Fibroblast of mammary gland (primary cell): ENCODE data around the gene EXOC1.
A peak's percentile ranks its signal among the peaks of the same experiment; 100 is the strongest.
"Not testable (repeated sequence)": the region's sequence is repeated elsewhere in the genome, so short reads cannot be mapped to it uniquely, and the experiment has no call there.

Experiments
- DNase-seq: peaks from one replicate; pipeline ENCODE4 v3.0.0-alpha.2; 2010; ENCODE audit warnings: low read depth
- H3K4me3 ChIP-seq: 2 replicates; pipeline ENCODE4 v1.5.1; 2011; ENCODE audit warnings: low read depth, mild to moderate bottlenecking, low read length, moderate library complexity; ENCODE audit not compliant: control insufficient read depth
- TF ChIP-seq, protein P1 (sequence below): conservative IDR thresholded peaks from 2 replicates; pipeline ENCODE4 v1.5.1; 2011; ENCODE audit warnings: low read depth, low read length, inconsistent platforms; ENCODE audit not compliant: control insufficient read depth, insufficient read depth

Gene EXOC1

DNA sequence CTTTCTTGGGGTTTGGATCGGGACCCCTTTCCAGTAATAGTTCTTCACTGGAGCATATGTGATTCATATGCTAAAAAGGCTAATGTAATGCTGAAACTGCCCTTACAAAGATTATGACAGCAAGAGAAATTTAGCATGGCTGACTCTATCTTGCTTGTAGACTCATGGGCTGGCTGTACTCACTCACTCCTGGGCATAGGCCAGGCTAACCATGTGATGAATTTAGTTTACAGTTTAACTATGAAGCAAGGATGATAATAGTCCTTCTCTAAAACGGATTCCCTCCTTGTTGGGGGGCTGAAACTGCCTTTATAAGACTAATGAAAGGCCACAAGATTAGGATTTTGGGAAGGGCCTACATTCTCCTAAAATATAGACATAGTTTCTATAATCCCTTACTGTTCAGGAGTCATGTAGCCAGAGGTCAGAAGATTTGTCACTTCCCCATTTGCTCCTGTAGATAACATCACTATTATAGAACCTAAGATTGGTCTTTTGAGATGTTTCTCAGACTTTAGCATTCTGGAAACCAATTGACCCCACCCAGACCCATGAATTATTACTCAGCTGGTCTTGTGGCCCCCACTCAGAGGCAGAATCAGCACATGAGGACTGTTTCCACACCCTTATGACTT, 74.5 kb downstream of the EXOC1 start:
- DNase-seq, result peak; percentile 38
- TF ChIP-seq, protein P1, sequence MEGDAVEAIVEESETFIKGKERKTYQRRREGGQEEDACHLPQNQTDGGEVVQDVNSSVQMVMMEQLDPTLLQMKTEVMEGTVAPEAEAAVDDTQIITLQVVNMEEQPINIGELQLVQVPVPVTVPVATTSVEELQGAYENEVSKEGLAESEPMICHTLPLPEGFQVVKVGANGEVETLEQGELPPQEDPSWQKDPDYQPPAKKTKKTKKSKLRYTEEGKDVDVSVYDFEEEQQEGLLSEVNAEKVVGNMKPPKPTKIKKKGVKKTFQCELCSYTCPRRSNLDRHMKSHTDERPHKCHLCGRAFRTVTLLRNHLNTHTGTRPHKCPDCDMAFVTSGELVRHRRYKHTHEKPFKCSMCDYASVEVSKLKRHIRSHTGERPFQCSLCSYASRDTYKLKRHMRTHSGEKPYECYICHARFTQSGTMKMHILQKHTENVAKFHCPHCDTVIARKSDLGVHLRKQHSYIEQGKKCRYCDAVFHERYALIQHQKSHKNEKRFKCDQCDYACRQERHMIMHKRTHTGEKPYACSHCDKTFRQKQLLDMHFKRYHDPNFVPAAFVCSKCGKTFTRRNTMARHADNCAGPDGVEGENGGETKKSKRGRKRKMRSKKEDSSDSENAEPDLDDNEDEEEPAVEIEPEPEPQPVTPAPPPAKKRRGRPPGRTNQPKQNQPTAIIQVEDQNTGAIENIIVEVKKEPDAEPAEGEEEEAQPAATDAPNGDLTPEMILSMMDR, result no peak
- no peak overlapping the region for H3K4me3 ChIP-seq

DNA sequence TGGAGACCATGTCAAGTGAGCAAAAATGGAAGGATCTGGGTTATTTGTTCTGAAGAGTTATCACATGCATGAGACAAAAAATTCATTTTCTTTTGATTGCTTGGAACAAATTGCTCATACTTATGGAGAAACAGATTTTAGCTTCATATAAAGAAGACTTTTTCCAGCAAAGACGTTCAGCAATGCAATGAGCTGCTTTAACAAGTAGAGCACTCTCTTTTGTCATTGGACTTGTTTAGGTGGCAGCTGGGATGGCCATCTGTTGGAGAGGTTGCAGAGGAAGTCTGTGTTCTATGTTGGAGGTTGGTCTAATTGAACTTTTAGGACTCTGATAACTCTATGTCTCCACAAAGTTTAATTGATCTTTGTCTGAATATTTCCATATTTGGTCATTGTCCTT, 75.4 kb downstream of the EXOC1 start:
- TF ChIP-seq, protein P1, result no peak
- no peak for DNase-seq
- no peak overlapping the region for H3K4me3 ChIP-seq

- TF ChIP-seq, protein P1, result no peak
- H3K4me3 ChIP-seq, result no peak overlapping the region
- DNase-seq, result no peak
These were observed 77.6 kb downstream of the EXOC1 start for GRCh38 chr4:55931043-55931442.

- TF ChIP-seq, protein P1, result no peak
- H3K4me3 ChIP-seq, result no peak overlapping the region
- peak; percentile 19 for DNase-seq
These were observed 78.4 kb downstream of the EXOC1 start for GRCh38 chr4:55931833-55932232.

- TF ChIP-seq, protein P1, result no peak
- DNase-seq, result no peak
- no peak overlapping the region for H3K4me3 ChIP-seq
These were observed 79.1 kb downstream of the EXOC1 start for GRCh38 chr4:55932511-55932910.

- DNase-seq, result no peak
- TF ChIP-seq, protein P1, result no peak
- no peak overlapping the region for H3K4me3 ChIP-seq
These were observed 80.2 kb downstream of the EXOC1 start for GRCh38 chr4:55933611-55934010.

DNA sequence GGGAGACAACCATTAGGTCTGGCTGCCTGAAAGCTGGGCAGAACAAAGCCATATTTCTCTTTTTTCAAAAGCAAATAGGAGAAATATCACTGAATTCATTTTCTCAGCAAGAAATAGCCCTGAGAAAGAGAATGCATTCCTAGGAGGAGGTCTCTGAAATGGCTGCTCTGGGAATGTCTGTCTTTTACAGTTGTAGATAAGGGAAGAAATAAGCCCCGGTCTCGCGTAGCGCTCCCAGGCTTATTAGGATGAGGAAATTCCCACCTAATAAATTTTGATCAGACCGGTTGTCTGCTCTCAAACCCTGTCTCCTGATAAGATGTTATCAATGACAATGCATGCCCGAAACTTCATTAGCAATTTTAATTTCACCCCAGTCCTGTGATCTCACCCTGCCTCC, 82.5 kb downstream of the EXOC1 start:
- not testable (repeated sequence) for DNase-seq

More for the DNA sequence above, 82.5 kb downstream of the EXOC1 start:
- H3K4me3 ChIP-seq, result not testable (repeated sequence)
